ENCODE measurements around the gene SLC6A3. TPM values are rescaled to one million over a fixed set of nuclear protein-coding genes. Genes with fewer than 3 reads are reported as not detected.
A peak's percentile ranks its signal among the peaks of the same experiment; 100 is the strongest.

The SLC6A3 gene
- polyA plus RNA-seq, 6 donors from 2014 or later, result 0.09 TPM; not detected in 5

DNA sequence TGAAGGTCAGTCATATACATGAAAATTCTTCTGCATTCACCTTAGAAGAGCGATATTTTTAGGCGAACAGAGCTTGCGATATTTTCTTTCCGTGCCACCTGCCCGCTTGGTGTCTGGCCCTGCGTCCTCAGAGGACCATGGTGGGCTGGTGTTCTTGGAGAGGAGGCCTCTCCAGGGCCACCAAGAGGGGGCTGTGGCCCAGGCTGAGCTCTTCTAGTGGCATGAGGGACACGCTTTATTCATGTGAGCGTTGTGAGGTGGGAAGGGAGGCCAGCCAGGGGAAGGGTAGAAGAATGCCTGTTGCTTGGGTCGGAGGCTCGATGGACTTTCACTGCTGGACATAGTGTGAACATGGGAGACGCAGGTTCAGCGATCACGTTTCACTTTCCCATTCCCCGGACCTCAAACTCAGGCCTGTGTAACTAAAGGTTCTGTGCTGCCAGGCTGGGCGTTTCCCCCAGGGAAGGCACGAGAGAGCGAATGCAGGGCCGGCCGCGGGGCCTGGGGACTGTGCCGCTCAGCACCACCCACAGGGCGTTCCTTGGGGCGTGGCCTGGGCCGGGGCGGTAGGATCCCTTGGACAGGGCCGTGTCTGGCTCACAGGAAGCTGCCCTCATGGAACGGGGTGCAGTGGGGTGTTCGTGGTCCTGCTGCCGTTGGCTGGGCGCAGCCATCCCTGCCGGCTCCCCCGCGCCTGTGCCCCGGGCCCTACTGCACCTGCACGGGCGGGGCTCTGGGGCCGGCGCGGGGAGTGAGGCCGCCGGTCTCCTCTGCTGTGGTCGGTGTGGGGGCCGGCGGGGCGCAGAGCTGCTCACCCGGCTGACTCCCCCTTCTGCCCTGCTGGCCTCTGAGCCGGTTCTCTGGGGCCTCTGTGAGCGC lies 59.6 kb downstream of the SLC6A3 start:
- H3K27me3 Mint-ChIP-seq, result peaks cover 4 to 15% (median 14%) of the 10 kb centered on the region in 3 donors
- peaks cover 27 to 34% (median 29%) of the 10 kb centered on the region in 3 donors for H3K4me1 Mint-ChIP-seq
- DNase-seq (peak; percentile 83), ATAC-seq (ENCODE audit: low read depth in 2 of 2) (peak; percentile 82 to 83)
- peak overlapping the region; percentile 92 to 99 (median 97) for H3K27ac Mint-ChIP-seq
- peaks cover 0 to 9% (median 0%) of the 10 kb centered on the region in 7 donors for H3K9me3 Mint-ChIP-seq
- H3K36me3 Mint-ChIP-seq, result no peaks in the 10 kb centered on the region
- H3K4me3 Mint-ChIP-seq, result peak overlapping the region; percentile 85 to 99 (median 98)

DNA sequence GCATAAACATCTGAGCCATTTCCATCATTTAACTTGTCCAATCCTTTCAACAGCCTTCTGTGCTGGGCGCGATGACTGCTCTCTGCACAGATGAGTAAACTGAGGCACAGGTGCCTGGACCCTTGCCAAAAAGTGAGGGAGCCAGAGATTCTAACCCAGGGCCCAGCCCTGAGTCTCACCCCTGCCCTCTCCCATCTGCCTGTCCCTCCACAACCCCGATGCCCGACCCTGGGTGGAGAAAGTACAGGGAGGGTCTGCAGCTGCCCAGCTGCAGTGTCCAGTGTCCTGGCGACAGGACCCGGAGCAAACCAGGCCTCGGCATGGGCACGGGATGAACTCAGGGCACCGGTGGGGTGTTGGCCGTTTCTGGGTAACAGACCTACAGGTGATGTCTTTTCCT lies 60.7 kb downstream of the SLC6A3 start:
- H3K4me1 Mint-ChIP-seq, result peaks cover 29 to 39% (median 31%) of the 10 kb centered on the region in 3 donors
- H3K27me3 Mint-ChIP-seq, result peaks cover 4 to 14% (median 10%) of the 10 kb centered on the region in 3 donors
- DNase-seq (no peak), ATAC-seq (ENCODE audit: low read depth in 2 of 2) (no peak)
- no peaks in the 10 kb centered on the region for H3K36me3 Mint-ChIP-seq
- H3K4me3 Mint-ChIP-seq, result peak overlapping the region in 3 of 8 donors; percentile 82 to 95 (median 95)
- peak overlapping the region in 2 of 6 donors; percentile 95 to 99 for H3K27ac Mint-ChIP-seq
- peaks cover 0 to 9% (median 0%) of the 10 kb centered on the region in 7 donors for H3K9me3 Mint-ChIP-seq

DNA sequence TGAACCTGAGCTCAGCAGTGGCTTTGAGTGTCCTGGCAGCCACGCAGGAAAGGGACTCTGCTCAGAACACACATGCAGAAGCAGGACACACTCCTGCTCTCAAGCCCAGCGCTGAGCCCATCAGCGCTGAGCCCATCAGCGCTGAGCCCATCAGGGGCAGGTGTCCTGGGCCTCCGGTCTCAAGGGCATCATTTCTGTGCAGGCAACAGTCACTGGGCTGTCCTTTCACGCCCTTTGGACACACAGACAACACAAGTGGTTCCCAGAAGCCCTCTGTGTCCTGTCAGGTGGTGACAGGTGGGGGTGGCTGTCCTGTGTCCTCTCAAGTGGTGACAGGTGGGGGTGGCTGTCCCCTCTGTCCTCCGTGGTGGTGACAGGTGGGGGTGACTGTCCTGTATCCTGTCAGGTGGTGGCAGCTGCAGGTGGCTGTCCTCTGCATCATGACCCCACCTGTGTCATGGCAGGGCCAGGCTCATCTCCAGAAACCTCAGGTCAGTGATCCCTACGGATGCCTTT lies 61.3 kb downstream of the SLC6A3 start:
- Mint-ChIP-seq H3K4me1 (peaks cover 29 to 40% (median 31%) of the 10 kb centered on the region in 3 donors), H3K4me3 (peak overlapping the region in 2 of 8 donors; percentile 54 to 66), H3K27ac (peak overlapping the region in 1 of 6 donors; percentile 24), H3K27me3 (peaks cover 0 to 10% (median 7%) of the 10 kb centered on the region in 3 donors), H3K9me3 (peaks cover 0 to 9% (median 0%) of the 10 kb centered on the region in 7 donors), H3K36me3 (no peaks in the 10 kb centered on the region)
- no peak for ATAC-seq (ENCODE audit: low read depth in 2 of 2)
- DNase-seq, result no peak

DNA sequence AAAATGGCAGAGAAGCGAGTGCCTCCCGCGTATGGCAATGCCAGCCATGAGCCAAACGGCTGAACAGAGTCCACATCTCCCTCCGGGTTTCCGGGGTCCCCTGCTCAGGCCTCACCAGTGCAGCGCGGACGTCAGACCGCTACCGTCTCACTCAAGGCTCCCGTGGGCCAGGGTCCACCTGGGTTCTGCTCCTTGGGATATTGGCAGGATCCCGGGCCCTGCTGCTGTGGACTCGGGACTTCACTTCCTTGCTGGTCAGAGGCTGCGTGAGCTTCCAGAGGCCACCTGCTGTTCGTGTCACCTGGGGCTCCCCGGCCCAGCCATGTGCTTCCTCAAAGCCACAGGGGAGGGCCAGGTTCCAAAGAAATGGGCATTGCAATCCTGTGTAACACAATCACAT lies 61.9 kb downstream of the SLC6A3 start:
- peak overlapping the region in 1 of 8 donors; percentile 66 for H3K4me3 Mint-ChIP-seq
- ATAC-seq (ENCODE audit: low read depth in 2 of 2), result no peak
- no peak overlapping the region for H3K27ac Mint-ChIP-seq
- H3K4me1 Mint-ChIP-seq, result peaks cover 27 to 40% (median 29%) of the 10 kb centered on the region in 3 donors
- peaks cover 0 to 4% (median 0%) of the 10 kb centered on the region in 7 donors for H3K9me3 Mint-ChIP-seq
- H3K36me3 Mint-ChIP-seq, result no peaks in the 10 kb centered on the region
- DNase-seq, result no peak
- H3K27me3 Mint-ChIP-seq, result peaks cover 0 to 4% (median 4%) of the 10 kb centered on the region in 3 donors

DNA sequence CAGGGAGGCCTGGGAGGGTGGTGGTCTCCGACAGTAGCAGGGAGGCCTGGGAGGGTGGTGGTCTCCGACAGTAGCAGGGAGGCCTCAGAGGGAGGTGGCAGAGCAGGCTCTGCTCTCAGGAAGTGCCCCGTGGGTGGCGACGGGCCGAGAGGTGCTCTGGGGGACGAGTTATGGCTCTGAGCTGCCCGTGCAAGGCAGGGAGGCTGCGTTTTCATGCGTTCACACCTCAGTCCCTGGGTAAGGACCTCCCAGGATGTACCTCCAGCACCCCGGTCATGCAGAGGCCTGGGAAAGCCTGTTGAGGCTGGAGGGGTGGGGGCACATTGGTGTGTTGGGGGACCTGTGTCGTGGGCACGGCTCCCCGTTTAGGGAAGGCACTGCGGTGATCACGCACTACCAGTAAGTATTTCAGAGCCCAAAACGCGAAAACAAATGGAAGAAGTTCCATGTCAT lies 63.0 kb downstream of the SLC6A3 start:
- DNase-seq (no peak), ATAC-seq (ENCODE audit: low read depth in 2 of 2) (no peak)
- Mint-ChIP-seq H3K27me3 (peaks cover 0 to 4% (median 0%) of the 10 kb centered on the region in 3 donors), H3K4me1 (peaks cover 24 to 35% (median 28%) of the 10 kb centered on the region in 3 donors), H3K4me3 (peak overlapping the region in 2 of 8 donors; percentile 19 to 75), H3K36me3 (no peaks in the 10 kb centered on the region), H3K9me3 (peaks cover 0 to 2% (median 0%) of the 10 kb centered on the region in 7 donors), H3K27ac (no peak overlapping the region)

DNA sequence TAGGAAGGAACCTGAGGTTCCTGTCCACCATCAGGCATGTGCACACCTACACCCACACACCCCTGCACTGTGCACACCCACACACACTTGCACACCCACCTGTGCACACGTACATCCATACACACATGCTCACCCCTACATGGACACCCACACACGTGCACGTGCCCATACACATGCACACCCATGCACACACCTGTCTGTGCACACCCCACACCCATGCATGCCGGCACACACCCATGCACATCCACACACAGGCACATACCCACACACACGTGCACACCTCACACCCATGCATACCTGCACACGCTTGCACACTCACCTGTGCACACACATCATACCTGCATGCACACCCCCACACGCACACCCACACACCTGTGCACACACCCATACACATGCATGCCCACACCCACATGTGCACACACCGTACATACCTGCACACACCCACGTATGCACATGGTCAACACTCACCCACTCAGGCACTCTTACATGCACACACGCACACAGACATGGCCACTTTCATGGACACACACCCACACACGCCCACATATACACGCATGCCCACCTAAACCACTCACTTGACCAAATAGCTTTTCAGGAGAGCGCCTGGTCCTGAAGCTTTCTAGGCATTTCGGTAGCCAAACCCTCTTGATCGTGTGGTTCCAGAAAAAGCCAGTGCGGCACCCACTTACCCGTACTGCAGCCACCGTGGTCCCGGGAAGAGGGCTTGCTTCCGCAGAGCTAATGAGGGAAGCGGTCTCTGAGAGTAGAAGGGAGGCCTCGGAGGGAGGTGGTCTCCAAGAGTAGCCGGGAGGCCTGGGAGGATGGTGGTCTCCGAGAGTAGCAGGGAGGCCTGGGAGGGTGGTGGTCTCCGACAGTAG lies 63.6 kb downstream of the SLC6A3 start:
- Mint-ChIP-seq H3K27me3 (peaks cover 0 to 4% (median 0%) of the 10 kb centered on the region in 3 donors), H3K4me1 (peaks cover 18 to 29% (median 21%) of the 10 kb centered on the region in 3 donors), H3K4me3 (peak overlapping the region in 6 of 8 donors; percentile 19 to 84 (median 66)), H3K27ac (peak overlapping the region in 2 of 6 donors; percentile 58 to 69), H3K36me3 (no peaks in the 10 kb centered on the region), H3K9me3 (peaks cover 0 to 2% (median 0%) of the 10 kb centered on the region in 7 donors)
- ATAC-seq (ENCODE audit: low read depth in 2 of 2), result no peak
- no peak for DNase-seq

DNA sequence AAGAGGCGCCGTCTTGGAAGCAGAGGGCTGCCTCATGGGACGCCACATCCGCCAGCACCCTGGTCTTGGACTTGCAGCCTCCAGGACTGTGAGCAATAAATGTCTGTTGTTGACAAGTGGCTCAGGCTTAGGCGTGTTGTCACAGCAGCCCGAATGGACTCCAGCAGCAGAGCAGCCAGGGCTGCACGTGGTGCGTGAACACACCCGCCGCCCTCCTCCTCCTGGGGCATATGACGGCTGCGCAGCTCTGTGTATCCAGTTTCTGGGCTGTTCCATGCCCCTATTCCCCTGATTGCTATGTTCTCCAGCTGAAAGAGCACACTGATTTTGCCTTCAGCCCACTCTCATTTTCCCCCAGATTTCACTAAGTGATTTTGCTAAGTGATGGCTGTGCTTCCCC lies 64.3 kb downstream of the SLC6A3 start:
- no peak overlapping the region for H3K27ac Mint-ChIP-seq
- DNase-seq, result no peak
- peaks cover 16 to 24% (median 16%) of the 10 kb centered on the region in 3 donors for H3K4me1 Mint-ChIP-seq
- ATAC-seq (ENCODE audit: low read depth in 2 of 2), result no peak
- peaks cover 0 to 4% (median 0%) of the 10 kb centered on the region in 3 donors for H3K27me3 Mint-ChIP-seq
- H3K9me3 Mint-ChIP-seq, result peaks cover 0 to 2% (median 0%) of the 10 kb centered on the region in 7 donors
- peak overlapping the region in 7 of 8 donors; percentile 9 to 84 (median 68) for H3K4me3 Mint-ChIP-seq
- no peaks in the 10 kb centered on the region for H3K36me3 Mint-ChIP-seq

DNA sequence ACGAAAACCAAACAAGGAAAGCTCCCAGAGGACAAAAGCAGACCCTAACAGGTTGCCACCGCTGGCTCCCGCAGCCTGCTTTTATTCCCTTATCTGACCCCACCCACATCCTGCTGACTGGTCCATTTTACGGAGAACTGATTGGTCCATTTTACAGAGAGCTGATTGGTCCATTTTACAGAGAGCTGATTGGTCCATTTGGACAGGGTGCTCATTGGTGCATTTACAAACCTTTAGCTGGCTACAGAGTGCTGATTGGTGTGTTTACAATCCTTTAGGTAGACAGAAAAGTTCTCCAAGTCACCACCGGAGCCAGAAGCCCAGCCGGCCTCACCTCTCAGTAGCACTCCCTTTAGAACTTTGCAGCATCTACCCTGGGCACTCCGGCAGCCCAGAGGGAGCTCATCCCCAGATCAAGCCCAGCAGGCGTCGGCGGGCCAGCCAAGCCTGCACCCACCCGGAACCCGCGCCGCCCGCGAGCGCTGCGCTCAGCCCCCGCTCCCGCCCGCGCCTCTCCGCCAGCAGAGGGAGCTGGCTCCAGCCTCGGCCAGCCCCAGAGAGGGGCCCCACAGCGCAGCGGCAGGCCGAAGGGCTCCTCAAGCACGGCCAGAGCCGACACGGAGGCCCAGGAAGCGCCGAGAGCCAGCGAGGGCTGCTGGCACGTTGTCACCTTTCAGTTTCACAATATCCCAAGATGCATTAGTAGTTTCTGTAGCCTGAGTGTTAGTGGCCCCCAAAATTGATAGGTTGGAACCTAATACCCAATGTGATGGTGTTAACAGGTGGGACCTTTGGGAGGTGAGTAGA lies 65.0 kb downstream of the SLC6A3 start:
- Mint-ChIP-seq H3K4me3 (peak overlapping the region; percentile 37 to 88 (median 80)), H3K9me3 (peaks cover 0 to 2% (median 0%) of the 10 kb centered on the region in 7 donors), H3K27me3 (peaks cover 0 to 4% (median 0%) of the 10 kb centered on the region in 3 donors), H3K36me3 (no peaks in the 10 kb centered on the region), H3K27ac (peak overlapping the region in 4 of 6 donors; percentile 28 to 90 (median 66)), H3K4me1 (peaks cover 10 to 18% (median 12%) of the 10 kb centered on the region in 3 donors)
- DNase-seq (peak; percentile 68), ATAC-seq (ENCODE audit: low read depth in 2 of 2) (peak; percentile 94 to 95)

DNA sequence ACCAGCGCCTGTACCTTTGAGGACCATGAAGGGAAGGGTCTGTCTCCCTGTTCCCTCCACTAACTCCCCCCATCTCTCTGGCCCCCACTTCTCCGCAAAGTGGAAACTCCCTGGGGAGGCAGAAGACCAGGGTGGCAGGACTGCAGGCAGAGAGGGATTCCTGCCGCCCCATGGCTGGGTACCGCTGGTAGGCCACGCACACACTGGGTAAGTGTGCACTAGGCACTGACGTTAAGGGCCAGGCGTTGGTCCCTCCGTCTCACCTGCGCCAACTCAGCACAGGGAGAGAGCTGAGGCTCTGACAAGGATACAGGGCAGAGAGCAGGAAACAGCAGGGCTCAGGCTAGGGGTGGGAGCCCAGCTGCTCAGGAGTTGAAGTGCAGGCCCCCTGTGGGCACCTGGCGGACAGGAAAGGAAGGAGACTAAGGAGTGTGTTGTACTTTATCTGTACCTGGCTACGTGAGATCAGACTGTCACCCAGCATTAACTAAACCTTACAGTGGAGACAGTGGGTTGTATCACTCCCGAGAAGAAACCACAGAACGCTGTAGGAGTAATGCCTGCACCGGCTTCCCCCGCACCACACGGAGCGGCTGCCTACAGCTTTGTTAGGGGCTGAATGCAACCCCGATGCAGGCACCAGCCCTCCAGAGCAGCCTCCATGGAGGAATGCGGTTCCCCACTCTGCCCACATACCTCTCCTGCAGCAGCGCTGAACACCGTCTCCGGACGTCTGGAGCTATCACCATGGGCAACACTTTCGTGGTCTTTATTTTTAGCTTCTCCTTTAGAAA lies 66.2 kb downstream of the SLC6A3 start:
- H3K4me1 Mint-ChIP-seq, result peaks cover 9 to 24% (median 15%) of the 10 kb centered on the region in 3 donors
- no peak overlapping the region for H3K4me3 Mint-ChIP-seq
- peaks cover 0 to 2% (median 0%) of the 10 kb centered on the region in 7 donors for H3K9me3 Mint-ChIP-seq
- ATAC-seq (ENCODE audit: low read depth in 2 of 2) (no peak), DNase-seq (no peak)
- H3K27me3 Mint-ChIP-seq, result peaks cover 0 to 4% (median 0%) of the 10 kb centered on the region in 3 donors
- H3K36me3 Mint-ChIP-seq, result no peaks in the 10 kb centered on the region
- H3K27ac Mint-ChIP-seq, result no peak overlapping the region

DNA sequence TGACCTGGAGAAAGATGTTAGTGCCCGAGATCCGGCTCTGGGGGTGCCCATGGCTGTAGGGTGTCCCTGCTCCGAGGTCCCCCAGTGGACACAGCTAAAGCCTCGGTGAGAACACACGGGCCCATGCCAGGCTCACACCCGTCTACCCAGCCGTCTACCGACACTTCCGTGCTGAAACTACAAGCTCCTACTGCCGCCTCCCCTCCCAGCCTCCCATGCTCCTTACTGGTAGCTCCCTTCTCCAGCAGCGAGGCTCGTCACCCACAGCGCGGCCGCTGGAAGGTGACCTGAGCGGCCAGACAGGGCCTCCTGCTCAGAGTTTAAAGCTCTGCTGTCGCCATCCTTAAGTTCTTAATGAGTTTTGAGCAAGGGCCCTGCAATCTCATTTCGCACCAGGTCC lies 67.1 kb downstream of the SLC6A3 start:
- H3K27ac Mint-ChIP-seq, result peak overlapping the region in 1 of 6 donors; percentile 86
- peaks cover 12 to 30% (median 19%) of the 10 kb centered on the region in 3 donors for H3K4me1 Mint-ChIP-seq
- no peaks in the 10 kb centered on the region for H3K36me3 Mint-ChIP-seq
- peaks cover 0 to 2% (median 0%) of the 10 kb centered on the region in 7 donors for H3K9me3 Mint-ChIP-seq
- peaks cover 0 to 4% (median 0%) of the 10 kb centered on the region in 3 donors for H3K27me3 Mint-ChIP-seq
- ATAC-seq (ENCODE audit: low read depth in 2 of 2) (no peak), DNase-seq (no peak)
- no peak overlapping the region for H3K4me3 Mint-ChIP-seq

DNA sequence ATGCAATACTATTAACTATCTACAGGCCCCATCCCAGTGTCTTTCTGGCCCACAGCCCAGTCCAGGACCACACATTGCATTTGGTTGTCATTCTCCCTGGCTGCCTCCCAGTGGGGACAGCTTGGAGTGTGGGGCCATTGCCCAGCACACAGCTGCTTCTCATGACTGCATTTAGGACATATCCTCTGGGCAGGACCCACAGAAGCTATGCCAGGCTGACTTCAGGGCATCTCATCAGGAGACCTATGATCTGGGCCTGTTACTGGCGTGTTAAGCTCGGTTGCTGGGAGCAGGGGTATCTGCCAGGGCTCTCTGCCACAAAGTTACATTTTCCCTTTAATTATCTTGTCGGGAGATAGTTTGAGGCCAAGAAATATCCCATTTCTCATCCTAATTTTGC lies 68.3 kb downstream of the SLC6A3 start:
- peaks cover 23 to 41% (median 27%) of the 10 kb centered on the region in 3 donors for H3K4me1 Mint-ChIP-seq
- H3K4me3 Mint-ChIP-seq, result peak overlapping the region in 1 of 8 donors; percentile 47
- peaks cover 0 to 2% (median 0%) of the 10 kb centered on the region in 7 donors for H3K9me3 Mint-ChIP-seq
- ATAC-seq (ENCODE audit: low read depth in 2 of 2), result no peak
- H3K27ac Mint-ChIP-seq, result no peak overlapping the region
- peaks cover 0 to 4% (median 0%) of the 10 kb centered on the region in 3 donors for H3K27me3 Mint-ChIP-seq
- no peaks in the 10 kb centered on the region for H3K36me3 Mint-ChIP-seq
- no peak for DNase-seq

All from naive B cell (primary cell).